Head of caudate nucleus (tissue), 42 donors: ENCODE results near the gene DNMT3A.

Experiments used
- DNase-seq, 42 donors: peaks; one replicate each; pipeline versions ENCODE4 v3.0.0 to v3.0.0-alpha.2; 2020 to 2021; ENCODE audit warnings: mixed read lengths in 7 of 42
- intact Hi-C: fragments of 100-400 bp; cut with DNase I; formaldehyde crosslinking; loops from one replicate; pipeline ENCODE4 v1.15.0; 2022

The DNMT3A gene

DNA sequence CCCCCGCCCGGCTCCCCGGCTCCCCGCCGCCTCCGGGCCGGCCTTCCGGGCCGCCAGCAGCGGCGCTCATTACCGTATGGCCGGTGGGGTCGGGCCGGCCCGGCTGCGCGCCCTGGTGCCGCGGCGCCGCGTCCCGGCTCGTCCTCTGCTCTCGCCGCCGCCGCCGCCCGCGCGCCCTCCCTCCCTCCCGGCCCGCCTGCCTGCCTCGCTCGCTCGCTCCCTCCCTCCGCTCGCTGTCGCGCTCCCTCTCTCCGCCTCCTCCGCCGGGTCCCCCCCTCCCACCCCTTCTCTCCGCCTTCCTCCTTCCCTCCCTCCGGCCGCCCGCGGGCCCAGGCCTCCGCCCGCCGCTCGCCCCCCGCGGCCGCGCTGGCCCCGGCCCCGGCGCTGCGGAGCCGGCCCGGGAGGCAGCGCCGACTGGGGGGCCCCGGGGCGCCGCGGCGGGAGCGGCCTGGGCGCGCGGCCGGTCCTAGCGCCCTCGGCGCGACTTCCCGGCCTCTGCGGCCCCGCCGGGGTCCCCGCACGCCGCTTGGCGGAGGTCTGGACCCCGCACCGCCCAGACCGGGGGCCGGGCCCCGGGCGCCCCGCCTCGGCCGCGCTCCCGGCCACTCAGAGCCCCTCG is at the start of gene DNMT3A:
DNMT3A (minus strand) TSS at position 173 of the 619 bp plus-strand sequence. CDS start 27,941 bp downstream, outside the sequence.
- DNase-seq, result peak in 41 of 42 donors; percentile 60 to 95 (median 84)
- intact Hi-C loops, result no loop called here

DNA sequence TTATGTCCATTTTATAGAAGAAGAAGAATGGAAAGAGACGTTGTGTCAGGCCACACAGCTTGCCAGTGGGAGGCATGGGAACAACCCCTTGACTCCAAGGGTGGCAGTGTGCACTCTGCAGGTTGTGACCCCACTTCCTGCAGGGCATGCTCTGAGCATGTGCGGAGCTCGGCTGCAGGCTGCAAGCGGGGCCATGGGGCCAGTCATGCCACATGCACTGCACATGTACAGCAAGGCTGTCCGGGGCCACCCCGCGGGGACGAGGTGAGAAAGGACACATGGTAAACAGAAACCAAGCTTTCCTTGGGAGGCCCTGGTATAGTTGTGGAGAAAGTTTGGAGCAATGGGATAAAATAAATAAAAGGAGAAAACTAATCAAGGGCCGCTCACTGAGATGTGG is 47.4 kb upstream of the DNMT3A start:
- peak in 3 of 42 donors; percentile 4 to 39 (median 34) for DNase-seq
- intact Hi-C loops, result no loop called here

DNA sequence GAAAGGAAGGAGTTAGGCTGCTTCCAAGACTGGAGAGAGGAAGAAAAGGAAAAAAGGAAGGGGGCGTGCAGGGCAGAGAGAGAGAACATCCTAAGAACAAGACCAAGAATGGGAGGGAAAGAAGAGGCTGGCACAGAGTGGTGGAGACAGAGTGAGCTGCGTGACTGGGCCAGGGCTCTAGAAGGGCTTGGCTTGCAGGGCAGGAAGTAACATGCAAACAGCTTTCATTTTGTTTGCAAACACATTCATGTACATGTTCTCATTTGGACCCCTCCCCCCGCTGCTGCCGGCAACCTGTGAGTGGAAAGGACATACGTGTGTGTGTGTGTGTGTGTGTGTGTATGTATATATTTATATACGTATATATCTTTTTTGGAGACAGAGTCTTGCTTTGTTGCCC is 46.8 kb upstream of the DNMT3A start:
- intact Hi-C loops, result no loop called here
- DNase-seq, result peak in 2 of 42 donors; percentile 16 to 21

DNA sequence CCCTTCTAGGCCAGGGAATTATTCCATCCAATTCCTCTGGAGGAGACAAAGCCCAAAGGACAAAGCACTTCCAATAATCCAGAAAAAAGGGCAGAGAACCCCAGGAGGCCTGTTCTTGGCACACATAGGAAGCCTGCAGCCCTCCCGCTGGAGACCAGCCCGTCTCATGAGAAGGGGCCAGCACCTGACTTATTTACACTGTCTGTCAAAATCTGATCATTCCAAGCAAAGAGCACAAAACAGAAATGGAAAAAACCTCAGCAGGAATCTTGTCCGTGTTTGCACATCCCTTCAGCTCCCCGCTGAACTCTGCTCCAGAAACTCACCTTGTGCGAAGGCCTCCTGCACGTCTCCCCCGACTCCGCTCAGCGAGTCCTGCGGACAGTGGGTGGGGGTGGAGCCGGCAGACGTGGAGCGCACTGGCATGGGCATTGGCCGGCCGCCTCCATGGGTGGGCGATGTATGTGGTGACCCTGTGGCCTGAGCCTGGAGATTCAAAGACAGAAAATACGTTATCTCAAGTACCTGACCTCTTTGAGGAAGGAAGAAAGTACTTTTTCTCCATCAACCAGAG is 46.2 kb upstream of the DNMT3A start:
- intact Hi-C loops, result no loop called here
- DNase-seq, result peak in 3 of 42 donors; percentile 4 to 28 (median 21)

DNA sequence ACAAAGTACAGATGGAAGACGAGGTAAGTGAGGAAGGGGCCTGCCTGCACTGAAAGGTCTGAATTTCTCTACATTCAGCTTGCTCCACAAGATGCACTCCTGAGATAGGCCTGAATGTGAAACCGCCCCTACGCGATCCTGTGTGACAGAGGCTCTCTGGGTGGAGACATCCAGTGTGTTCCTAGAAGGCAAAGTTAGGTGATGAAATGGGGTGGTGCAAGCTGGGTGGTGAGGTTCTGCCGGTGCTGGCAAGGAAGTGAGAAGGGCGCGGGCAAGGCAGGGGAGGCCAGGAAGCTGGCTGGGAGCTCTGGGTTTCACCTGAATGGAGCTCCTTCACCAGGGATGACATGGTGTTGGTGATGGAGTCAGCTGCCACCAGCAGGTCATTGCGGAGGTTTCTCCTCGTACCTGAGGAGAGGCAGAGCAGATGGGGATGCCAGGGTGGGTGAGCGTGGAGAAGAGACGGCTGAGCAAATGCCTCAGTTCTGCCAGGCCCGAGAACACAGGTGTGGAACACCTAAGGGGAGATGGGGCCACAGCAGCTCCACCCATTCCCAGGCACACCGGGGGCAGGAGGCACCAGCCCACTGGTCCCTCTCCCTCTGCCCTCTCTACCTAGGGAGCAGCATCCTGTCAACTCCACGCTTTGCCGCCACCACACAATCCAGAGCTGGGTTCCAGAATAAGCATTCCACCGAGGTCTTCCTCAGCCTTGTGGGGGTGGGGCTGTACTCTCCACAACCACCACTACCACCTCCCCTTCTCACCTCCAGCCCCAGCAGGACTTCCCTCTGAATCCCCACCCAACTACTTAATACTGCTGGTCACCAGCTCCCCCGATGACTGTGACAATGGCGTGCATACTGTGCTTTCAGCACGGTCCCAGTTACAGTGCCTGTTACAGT is 45.5 kb upstream of the DNMT3A start:
- intact Hi-C loops, result no loop called here
- DNase-seq, result peak in 2 of 42 donors; percentile 15 to 32

DNA sequence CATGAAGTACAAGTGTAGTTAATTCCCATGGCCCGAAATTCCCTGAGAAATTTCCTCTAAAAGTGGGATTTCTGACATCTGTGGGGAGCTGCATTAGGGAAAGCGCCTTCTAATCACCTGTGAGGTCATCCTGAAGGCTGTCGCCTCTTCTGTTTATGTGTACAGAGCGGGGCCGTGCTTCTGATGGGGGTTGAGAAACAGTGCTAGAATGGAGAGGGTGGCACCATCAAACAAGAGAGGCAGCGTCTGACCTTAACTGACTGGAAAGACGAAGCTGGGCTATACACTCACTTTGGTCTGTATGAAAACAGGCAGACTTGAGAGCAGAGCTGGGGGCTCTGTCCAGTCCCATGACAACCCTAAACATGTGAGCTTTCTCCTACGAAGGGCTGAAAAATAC is 44.2 kb upstream of the DNMT3A start:
- DNase-seq, result peak in 4 of 42 donors; percentile 1 to 9 (median 6)
- intact Hi-C loops, result no loop called here

DNA sequence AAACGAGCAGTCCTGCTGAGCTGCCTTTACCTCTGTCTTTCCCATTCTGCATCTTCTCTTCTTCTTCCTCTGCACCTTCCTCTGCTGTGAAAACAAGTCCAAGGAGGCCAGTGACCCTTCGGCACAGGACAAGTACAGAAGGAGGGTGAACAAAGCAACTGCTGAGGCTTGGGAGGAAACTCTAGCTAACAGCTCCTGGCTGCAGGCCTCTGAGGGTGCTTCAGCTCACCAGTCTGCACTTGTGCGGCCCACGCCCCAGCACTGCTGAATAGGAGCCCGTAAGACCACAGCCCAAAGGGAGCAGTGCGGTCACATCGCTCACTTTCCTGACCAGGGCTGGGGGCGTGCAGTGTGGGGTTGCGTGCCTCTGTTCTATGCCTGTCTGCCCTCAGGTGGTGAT is 42.1 kb upstream of the DNMT3A start:
- intact Hi-C loops, result no loop called here
- DNase-seq, result peak in 4 of 42 donors; percentile 5 to 25 (median 12)

DNA sequence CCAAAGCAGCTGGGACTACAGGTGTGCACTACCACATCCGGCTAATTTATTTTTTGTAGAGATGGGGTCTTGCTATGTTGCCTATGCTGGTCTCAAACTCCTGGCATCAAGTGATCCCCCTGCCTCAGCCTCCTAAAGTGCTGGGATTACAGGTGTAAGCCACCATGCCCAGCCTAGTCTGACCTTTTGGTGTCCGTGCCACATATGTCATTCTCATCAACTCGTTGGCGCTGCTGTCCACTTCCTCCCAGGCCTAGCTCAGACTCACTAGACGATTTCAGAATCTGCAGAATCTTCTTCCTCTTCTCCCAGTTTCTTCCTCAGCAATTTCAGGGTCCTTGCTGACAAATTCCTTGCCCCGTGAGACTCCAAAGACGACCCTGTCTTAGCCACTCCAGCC is 39.8 kb upstream of the DNMT3A start:
- DNase-seq, result peak in 9 of 42 donors; percentile 8 to 35 (median 15)
- intact Hi-C loops, result no loop called here

DNA sequence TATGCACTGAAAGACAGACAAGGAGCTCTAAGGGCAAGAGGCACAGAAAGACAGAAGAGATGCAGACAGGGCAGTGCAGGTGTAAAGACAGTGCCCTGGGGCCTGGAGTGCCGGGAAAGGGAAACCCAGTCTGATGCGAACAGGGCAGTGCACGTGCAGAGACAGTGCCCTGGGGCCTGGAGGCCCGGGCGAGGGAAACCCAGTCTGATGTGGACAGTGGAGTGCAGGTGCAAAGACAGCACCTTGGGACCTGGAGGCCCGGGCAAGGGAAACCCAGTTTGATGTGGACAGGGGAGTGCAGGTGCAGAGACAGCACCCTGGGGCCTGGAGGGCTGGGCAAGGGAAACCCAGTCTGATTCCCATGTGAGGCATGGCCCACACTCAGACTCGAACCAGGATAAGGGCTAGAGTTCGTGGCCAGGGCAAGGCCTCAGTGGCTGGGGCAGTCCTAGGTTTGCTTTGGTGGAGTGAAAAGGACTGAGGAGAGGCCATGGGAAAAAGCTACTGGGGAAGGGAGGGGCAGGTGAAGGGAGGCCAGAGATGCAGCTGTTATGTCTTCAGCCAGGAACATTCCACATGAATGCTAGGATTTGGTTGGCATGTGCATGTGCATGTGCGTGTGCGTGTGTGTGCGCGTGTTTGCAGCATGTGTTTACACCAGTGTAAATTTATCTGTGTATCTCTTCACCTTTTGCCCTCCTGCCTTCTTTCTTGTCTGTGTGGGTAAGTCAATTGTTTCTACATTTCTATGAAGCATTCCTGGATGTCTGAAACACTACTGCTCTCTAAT is 39.1 kb upstream of the DNMT3A start:
- DNase-seq, result peak in 10 of 42 donors; percentile 6 to 39 (median 12)
- intact Hi-C loops, result no loop called here

DNA sequence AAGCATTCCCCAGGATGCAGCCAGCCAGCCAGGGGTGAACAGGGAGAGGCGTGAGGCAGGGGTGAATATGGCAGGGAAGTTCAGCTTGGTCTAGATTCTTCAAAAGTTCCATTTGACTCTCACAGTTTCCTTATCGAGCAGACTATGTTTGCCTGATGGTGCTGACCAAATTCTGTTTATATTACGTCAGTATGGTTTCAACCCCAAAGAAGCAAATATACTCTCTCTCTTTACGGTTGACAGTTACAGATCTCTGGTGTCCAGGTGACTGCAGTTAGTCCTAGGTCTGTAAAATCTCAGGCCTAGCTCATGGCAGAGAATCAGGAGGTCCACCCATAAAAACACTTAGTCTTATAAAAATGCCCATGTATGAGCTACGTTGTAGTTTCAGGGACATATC is 38.3 kb upstream of the DNMT3A start:
- peak in 2 of 42 donors; percentile 10 to 15 for DNase-seq
- intact Hi-C loops, result no loop called here

DNA sequence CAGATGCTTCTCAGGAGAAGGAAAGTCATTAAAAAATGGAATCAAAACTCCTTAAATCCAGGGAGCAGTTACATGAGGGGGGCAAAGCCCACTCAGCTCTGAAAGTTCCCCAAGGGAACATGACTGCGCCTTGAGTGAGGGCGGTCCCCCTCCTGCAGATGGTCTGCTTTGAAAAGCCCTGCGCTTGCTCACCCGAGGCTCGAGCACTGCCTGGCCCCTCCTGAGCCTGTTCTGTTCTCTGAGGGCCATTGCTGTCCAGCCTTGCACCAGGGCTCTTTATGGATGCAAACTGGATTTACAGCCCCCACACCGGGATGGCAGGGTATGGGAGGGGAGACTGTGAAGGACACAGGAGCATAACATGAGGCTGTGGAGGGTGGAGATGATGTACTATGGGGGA is 37.8 kb upstream of the DNMT3A start:
- intact Hi-C loops, result loop anchor here (10.0 kb wide), 1 partner anchor 145 kb away; no protein-coding TSS in a partner anchor

DNA sequence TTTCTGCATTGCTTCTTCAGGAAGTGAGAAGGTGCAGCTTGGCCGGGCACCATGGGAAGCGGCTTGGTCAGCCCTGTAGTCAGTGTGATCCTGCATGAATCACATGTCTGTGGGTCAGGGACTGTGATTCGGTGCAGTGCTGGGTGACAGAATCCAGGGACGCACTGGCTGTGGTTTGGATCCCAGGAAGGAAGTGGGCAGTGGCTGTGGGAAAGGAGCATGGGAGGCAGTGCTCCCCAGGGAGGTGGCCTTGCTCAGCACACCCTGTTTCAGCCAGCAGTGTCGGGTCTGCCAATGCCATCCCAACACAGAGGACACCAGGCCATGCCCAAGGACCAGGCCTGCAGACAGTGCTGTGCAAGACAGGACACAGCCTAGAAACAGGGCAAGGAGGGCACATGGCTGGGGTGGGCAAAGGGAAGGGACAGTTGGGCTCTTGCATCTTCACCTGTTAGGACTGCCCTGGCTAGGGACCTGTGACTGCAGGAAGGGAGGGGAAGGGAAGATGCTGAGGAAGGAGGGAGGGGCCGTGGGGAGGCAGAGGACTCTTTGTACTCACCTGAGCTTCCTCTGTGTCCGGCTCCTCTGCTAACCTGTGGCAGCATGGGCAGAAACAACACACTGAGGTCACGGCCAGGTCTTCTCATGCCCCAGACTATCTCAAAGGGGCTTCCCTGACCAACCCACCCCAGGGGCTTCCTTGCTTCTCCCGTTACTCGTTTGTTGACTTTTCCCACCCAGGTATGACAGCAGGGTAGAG is 37.2 kb upstream of the DNMT3A start:
- intact Hi-C loops, result loop anchor here (10.0 kb wide), 1 partner anchor 146 kb away; no protein-coding TSS in a partner anchor
- peak in 11 of 42 donors; percentile 8 to 42 (median 16) for DNase-seq

More for the DNA sequence above, 37.8 kb upstream of the DNMT3A start:
- DNase-seq, result peak in 10 of 42 donors; percentile 6 to 28 (median 15)

DNA sequence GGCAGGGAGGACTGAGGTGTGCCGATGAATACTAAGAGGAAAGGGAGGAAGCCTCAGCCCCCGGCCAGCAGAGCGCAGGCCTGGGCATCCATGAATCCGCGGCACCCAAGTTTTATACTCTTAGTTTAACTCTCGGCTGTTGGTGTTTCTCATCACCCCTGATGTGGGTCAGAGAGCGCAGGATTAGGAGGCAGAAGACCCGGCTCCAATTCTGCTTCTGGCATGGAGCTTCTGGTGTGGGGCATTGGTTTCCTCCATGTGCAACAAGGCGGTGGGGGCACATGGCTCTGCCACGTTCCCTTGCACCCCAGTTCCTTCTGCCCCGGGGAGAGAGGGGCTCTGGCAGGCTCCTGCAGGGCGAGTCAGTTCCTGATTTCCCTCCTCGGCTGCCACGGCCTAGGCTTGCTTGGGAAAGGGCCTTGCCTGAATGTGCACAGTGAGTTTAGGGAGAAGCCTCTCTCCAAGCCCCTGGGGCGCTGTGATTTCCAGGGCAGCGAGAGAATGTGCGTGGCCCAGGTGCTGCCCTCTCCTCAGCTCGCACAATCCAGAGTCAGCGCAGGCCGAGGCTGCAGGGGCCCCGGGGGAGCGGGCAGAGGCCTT is 36.2 kb upstream of the DNMT3A start:
- intact Hi-C loops, result loop anchor here (10.0 kb wide), 1 partner anchor 147 kb away; no protein-coding TSS in a partner anchor
- peak in 5 of 42 donors; percentile 8 to 44 (median 31) for DNase-seq

DNA sequence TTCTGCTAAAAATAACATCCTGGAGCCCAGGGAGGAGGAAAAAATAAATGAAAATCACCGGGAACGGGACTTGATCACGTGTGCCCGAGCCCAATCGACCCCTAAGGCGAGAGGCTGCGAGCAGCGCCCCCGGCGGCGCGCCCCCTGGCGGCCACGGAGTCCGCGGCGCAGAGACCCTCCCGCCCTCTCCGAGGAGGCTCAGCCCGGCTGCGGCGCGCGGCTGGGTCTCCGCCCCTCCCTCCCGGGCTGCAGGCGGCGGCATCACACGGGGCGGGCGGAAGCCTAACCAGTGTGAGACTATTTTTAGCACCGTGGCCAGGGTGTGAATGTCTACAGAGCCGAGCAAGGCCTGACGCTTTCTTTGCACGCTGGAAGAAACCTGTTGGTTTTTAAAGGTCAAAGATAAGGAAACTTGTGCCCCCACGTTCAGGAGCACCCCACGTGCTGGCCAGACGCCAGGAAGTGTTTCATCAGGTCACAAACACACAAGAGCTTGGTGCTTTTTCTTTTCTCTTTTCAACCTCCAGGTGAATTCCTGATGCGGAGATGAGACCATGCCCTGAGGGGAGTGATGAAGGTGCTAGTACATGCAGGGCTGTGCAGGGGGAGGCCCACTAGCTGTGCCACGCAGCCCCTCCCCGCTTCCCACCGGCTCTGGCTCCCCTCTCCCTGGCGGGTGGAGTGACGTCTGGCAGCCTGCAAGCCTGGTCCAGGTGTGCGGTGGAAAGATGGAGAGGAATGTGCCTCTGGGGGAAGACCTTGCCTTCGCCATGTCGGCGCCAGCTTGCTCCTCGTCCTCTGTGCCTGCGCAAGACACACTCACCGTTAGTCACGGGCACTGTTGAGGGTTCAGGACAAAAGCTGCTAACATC is 35.3 kb upstream of the DNMT3A start:
- peak; percentile 61 to 92 (median 85) for DNase-seq
- intact Hi-C loops, result loop anchor here (10.0 kb wide), 1 partner anchor 148 kb away; no protein-coding TSS in a partner anchor

DNA sequence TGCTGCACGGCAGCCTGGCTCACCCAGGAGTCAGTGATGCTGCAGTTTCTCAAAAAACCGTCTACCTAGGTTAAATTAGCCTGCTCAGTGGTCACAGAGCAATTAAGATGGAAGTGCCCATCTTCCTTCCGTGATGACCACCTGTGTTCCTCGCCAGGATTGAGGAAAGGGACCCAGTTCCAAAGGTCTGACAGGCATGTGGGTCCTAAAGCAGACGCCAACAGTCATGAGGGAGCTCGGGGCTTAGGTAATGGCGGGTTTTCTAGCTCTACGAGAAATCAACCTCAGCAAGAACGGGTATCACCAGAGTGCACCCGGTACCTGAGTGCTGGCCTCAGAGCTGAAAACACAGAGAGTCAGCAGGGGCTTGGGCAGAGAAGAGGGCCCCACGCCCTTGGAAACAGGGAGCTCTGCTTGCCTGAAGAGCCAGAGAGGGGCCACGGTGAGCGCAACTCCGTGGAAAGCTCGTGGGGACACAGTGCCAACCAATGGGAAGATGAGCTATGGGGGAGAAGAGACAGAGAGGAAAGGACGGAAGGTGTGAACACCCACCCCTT is 34.3 kb upstream of the DNMT3A start:
- intact Hi-C loops, result loop anchor here (10.0 kb wide), 1 partner anchor 149 kb away; no protein-coding TSS in a partner anchor
- DNase-seq, result peak in 4 of 42 donors; percentile 11 to 35 (median 30)
